Fibroblast of lung (primary cell): ENCODE data around the gene NKD2. TPM values are rescaled to one million over a fixed set of nuclear protein-coding genes. Genes with fewer than 3 reads are reported as not detected.
"Not testable (repeated sequence)": the region's sequence is repeated elsewhere in the genome, so short reads cannot be mapped to it uniquely, and the experiment has no call there.

ENCODE experiments used
- DNase-seq, 2 donors: peaks; one replicate each; pipeline versions ENCODE4 v3.0.0 to v3.0.0-alpha.2; 2010; ENCODE audit warnings: low read depth in 2 of 2
- H2AFZ ChIP-seq: 2 replicates; pipeline ENCODE4 v1.5.1; 2012; ENCODE audit warnings: low read length, control low read depth, inconsistent platforms
- H3K27ac ChIP-seq: 2 replicates; pipeline ENCODE4 v1.5.1; 2011; ENCODE audit warnings: low read length, control low read depth; ENCODE audit not compliant: insufficient read depth
- H3K27me3 ChIP-seq: 2 replicates; pipeline ENCODE4 v1.5.1; 2011; ENCODE audit warnings: mild to moderate bottlenecking, low read length; ENCODE audit not compliant: control insufficient read depth, insufficient read depth
- H3K36me3 ChIP-seq: 2 replicates; pipeline ENCODE4 v1.5.1; 2011; ENCODE audit warnings: low read length; ENCODE audit not compliant: control insufficient read depth, insufficient read depth
- H3K4me1 ChIP-seq: 2 replicates; pipeline ENCODE4 v1.5.1; 2011; ENCODE audit warnings: low read length; ENCODE audit not compliant: control insufficient read depth, insufficient read depth; ENCODE audit errors: extremely low read depth
- H3K4me2 ChIP-seq: 2 replicates; pipeline ENCODE4 v1.5.1; 2011; ENCODE audit warnings: low read length, control low read depth; ENCODE audit not compliant: insufficient read depth; ENCODE audit errors: extremely low read depth
- H3K4me3 ChIP-seq, 4 experiments: fragments of 200-600 bp in 1 of 4; sonication (generic) in 1 of 4; replicated peaks in 1 of 4; 2 replicates each; pipeline ENCODE4 v1.5.1; 2011 to 2016; ENCODE audit warnings: low read length in 4 of 4, low read depth in 3 of 4, mild to moderate bottlenecking in 3 of 4, control low read depth in 2 of 4, inconsistent platforms in 1 of 4, mixed read lengths in 1 of 4; ENCODE audit not compliant: insufficient read depth in 1 of 4; ENCODE audit errors: control extremely low read depth in 1 of 4
- H3K79me2 ChIP-seq: 2 replicates; pipeline ENCODE4 v1.5.1; 2012; ENCODE audit warnings: mild to moderate bottlenecking, low read length, inconsistent platforms; ENCODE audit not compliant: control insufficient read depth, insufficient read depth
- H3K9ac ChIP-seq: 2 replicates; pipeline ENCODE4 v1.5.1; 2011; ENCODE audit warnings: mild to moderate bottlenecking, low read length, control low read depth; ENCODE audit not compliant: insufficient read depth
- H3K9me3 ChIP-seq: 2 replicates; pipeline ENCODE4 v1.5.1; 2012; ENCODE audit warnings: low read depth, low read length; ENCODE audit not compliant: control insufficient read depth, insufficient read depth
- H4K20me1 ChIP-seq: 2 replicates; pipeline ENCODE4 v1.5.1; 2011; ENCODE audit warnings: low read length; ENCODE audit not compliant: control insufficient read depth, insufficient read depth; ENCODE audit errors: extremely low read depth
- EZH2 ChIP-seq: IDR thresholded peaks from 2 replicates; pipeline ENCODE4 v1.5.1; 2012; ENCODE audit warnings: low read length, control low read depth, mild to moderate bottlenecking; ENCODE audit errors: missing control alignments
- polyA plus RNA-seq, 2 donors: library from polyadenylated mRNA; depleted of rRNA in 1 of 2; stranded (reverse) in 1 of 2; unstranded in 1 of 2; fragments of >200 nt; gene quantifications; 2 replicates each; pipeline ENCODE4 v1.2.1, GENCODE V29; 2011 to 2012; ENCODE audit warnings: missing spikeins in 1 of 2
- total RNA-seq: library from RNA; depleted of rRNA; stranded (reverse); fragments of >200 nt; gene quantifications from 2 replicates; pipeline ENCODE4 v1.2.1, GENCODE V29; 2014
- TF ChIP-seq, protein P1 (sequence below), 2 donors: IDR thresholded peaks in 1 of 2; conservative IDR thresholded peaks in 1 of 2; 1 replicate in 1 of 2; 2 replicates in 1 of 2; pipeline ENCODE4 v1.5.1; 2011 to 2012; ENCODE audit warnings: low read length in 2 of 2, control low read depth in 1 of 2, inconsistent platforms in 1 of 2, low read depth in 1 of 2, mild to moderate bottlenecking in 1 of 2

Gene NKD2
- total and polyA plus RNA-seq, 2 donors (not counting 1 experiment from before 2014, with no cell fraction given): under 0.01 TPM; not detected in 1

DNA sequence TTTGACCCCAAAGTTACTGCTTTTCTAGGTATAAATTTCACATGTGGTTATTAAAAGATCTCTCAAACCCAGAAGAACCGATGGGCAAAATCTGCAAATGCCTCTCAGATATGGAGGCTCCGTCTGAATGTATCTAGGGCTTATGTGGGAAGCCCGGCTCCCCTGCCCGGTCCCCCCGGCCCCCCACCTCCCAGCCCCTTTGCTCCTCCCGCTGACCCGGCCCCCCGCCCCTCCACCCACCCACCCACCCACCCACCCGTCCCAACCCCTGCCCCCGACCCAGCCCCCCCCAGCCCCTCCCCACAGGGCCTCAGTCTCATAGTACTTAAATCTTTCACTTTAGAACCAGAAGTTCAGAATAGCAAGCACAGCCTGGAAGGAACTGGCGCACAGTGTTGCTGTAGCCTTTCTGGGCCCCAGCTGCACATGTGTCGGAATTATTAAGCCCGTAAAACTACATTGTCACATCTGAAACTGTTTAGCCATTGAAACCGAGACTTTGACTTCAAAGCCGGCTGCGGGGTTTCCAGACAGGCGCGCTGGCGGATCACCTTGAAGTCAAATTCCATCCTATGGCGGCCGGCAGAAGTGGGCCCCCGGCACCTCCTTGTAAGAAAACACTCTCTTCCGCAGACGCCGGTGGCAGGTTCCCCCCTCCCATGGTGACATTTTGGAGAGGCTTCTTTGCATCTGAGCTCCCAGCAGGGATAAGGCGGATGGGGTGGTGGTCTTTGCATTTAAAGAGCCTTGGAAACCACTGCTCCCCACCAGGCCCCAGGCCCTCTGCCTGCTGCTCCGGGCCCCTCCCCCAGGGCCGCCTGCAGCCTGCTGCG, 12.8 kb downstream of the NKD2 start:
- no peak for DNase-seq

DNA sequence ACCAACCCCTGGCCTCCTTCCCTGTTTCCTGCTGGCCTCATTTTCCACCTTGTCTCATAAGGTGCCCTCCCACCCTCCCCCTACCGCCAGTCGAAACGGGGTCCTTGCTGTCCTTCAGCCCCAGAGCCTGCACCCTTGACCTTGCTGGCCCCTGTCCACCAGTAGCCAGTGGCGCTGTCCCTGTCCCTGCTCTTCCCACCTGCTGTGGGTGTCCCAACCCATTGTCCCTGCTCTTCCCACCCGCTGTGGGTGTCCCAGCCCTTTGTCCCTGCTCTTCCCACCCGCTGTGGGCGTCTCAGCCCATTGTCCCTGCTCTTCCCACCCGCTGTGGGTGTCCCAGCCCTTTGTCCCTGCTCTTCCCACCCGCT, 13.4 kb downstream of the NKD2 start:
- H3K9ac ChIP-seq, H3K4me3 ChIP-seq, H3K27me3 ChIP-seq, H3K79me2 ChIP-seq, H3K36me3 ChIP-seq, DNase-seq, H2AFZ ChIP-seq, H3K4me2 ChIP-seq, H3K4me1 ChIP-seq, H4K20me1 ChIP-seq, H3K27ac ChIP-seq, H3K9me3 ChIP-seq: not testable (repeated sequence)

More for the DNA sequence above, 12.8 kb downstream of the NKD2 start:
- Histone ChIP-seq H3K27me3 (no peaks in the 10 kb centered on the region), H3K79me2 (no peaks in the 10 kb centered on the region), H3K9ac (no peak overlapping the region), H4K20me1 (no peaks in the 10 kb centered on the region), H3K27ac (no peak overlapping the region), H3K4me2 (no peak overlapping the region), H3K9me3 (no peaks in the 10 kb centered on the region), H2AFZ (no peak overlapping the region), H3K36me3 (no peaks in the 10 kb centered on the region), H3K4me3 (no peak overlapping the region), H3K4me1 (no peaks in the 10 kb centered on the region)
- TF ChIP-seq, protein P1, sequence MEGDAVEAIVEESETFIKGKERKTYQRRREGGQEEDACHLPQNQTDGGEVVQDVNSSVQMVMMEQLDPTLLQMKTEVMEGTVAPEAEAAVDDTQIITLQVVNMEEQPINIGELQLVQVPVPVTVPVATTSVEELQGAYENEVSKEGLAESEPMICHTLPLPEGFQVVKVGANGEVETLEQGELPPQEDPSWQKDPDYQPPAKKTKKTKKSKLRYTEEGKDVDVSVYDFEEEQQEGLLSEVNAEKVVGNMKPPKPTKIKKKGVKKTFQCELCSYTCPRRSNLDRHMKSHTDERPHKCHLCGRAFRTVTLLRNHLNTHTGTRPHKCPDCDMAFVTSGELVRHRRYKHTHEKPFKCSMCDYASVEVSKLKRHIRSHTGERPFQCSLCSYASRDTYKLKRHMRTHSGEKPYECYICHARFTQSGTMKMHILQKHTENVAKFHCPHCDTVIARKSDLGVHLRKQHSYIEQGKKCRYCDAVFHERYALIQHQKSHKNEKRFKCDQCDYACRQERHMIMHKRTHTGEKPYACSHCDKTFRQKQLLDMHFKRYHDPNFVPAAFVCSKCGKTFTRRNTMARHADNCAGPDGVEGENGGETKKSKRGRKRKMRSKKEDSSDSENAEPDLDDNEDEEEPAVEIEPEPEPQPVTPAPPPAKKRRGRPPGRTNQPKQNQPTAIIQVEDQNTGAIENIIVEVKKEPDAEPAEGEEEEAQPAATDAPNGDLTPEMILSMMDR (conservative IDR thresholded peaks at IDR 0.05 in 1 of 2, IDR thresholded peaks at IDR 0.05 in 1 of 2; ENCODE audit: low read depth in 1 of 2, low read length in 2 of 2): no peak
- no peak for TF ChIP-seq EZH2

DNA sequence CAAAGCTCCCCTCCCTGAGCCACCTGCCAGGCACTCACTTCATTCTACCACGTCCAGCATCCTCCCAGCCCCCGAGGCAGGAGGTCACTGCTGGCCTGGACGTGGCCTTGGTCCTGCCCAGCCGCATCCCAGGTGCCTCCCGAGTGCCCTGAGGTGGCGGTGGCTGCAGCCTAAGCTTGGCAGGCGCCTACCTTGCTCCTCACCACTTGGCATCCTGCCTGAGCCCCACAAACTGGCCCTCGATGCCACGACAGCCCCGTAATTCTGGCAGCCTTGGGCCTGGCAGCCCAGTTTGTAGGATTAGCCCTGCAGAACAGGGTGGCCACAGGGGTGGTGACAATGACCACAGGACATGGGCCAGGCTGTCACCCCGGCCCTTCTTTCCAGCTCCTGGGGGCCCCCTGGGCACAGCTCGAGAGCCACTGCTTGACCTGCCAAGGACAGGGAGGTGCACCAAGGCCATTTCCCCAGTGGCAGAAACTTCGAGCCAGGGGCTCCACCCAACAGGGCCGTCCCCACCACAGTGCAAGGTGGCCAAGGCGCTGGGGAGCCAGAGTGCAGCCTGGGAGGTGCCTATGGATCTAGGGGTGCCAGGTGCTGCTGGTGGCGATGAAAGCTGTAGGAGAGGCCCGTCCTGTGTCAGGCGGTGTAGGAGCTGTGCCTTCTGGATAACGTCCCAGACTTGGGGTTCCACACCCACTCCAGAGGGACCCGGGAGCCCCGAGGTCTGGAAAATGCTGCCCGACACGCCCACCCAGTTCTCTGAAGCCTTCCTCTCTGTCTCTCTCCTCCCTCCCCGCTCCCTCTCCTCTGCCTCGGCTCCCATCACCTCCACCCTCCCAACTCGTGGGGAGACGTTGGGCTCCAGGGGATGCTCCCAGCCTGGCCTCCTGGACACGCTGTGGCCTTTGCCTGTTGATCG, 18.4 kb downstream of the NKD2 start:
- no peaks in the 10 kb centered on the region for H3K27me3 ChIP-seq
- no peaks in the 10 kb centered on the region for H3K36me3 ChIP-seq
- DNase-seq: no peak
- no peaks in the 10 kb centered on the region for H4K20me1 ChIP-seq
- no peak overlapping the region for H3K9ac ChIP-seq
- H3K4me3 ChIP-seq: no peak overlapping the region
- H3K9me3 ChIP-seq: no peaks in the 10 kb centered on the region
- H3K4me2 ChIP-seq: no peak overlapping the region
- H3K79me2 ChIP-seq: no peaks in the 10 kb centered on the region
- H2AFZ ChIP-seq: no peak overlapping the region
- no peak overlapping the region for H3K27ac ChIP-seq
- no peak for TF ChIP-seq EZH2
- TF ChIP-seq, protein P1 (conservative IDR thresholded peaks at IDR 0.05 in 1 of 2, IDR thresholded peaks at IDR 0.05 in 1 of 2; ENCODE audit: low read depth in 1 of 2, low read length in 2 of 2): no peak
- H3K4me1 ChIP-seq: no peaks in the 10 kb centered on the region
